ENCODE data around the gene DLG2. TPM values are rescaled to one million over a fixed set of nuclear protein-coding genes. Genes with fewer than 3 reads are reported as not detected.

Gene DLG2
- total and polyA plus RNA-seq, 2 donors (not counting 3 experiments of a cell fraction or from before 2014, with no cell fraction given), result 0.15 to 1.1 TPM

- FAIRE-seq (no peak), DNase-seq (ENCODE audit: low read depth, low spot score) (no peak)
- Histone ChIP-seq H3K4me1 (ENCODE audit: control insufficient read depth, extremely low read depth, insufficient read depth, low read length) (no peaks in the 10 kb centered on the region), H3K9me3 (replicated peaks; ENCODE audit: control insufficient read depth, insufficient read depth, low read length) (no peaks in the 10 kb centered on the region), H3K27ac (ENCODE audit: insufficient read depth, low read depth, low read length) (no peak overlapping the region), H3K9me1 (replicated peaks; ENCODE audit: control insufficient read depth, extremely low read depth, insufficient read depth, low read length) (no peaks in the 10 kb centered on the region), H3K4me3 (replicated peaks in 1 of 3; ENCODE audit: insufficient read depth in 1 of 3, low read depth in 1 of 3, low read length in 3 of 3) (no peak overlapping the region), H3K9ac (replicated peaks; ENCODE audit: extremely low read depth, insufficient read depth, low read length) (no peak overlapping the region), H3K79me2 (ENCODE audit: control insufficient read depth, insufficient read depth, low read length) (no peaks in the 10 kb centered on the region), H2AFZ (ENCODE audit: low read depth, low read length) (no peak overlapping the region), H3K36me3 (ENCODE audit: control insufficient read depth in 2 of 2, extremely low read depth in 1 of 2, insufficient read depth in 2 of 2, low read length in 2 of 2) (no peaks in the 10 kb centered on the region), H3K27me3 (ENCODE audit: control insufficient read depth in 2 of 2, insufficient read depth in 2 of 2, low read length in 2 of 2) (no peaks in the 10 kb centered on the region), H4K20me1 (replicated peaks; ENCODE audit: control insufficient read depth, extremely low read depth, insufficient read depth, low read length) (no peaks in the 10 kb centered on the region), H3K4me2 (ENCODE audit: insufficient read depth, low read length) (no peak overlapping the region)
- POLR2A ChIA-PET, result no interaction called here
- TF ChIP-seq EZH2 (IDR thresholded peaks at IDR 0.05; ENCODE audit: borderline replicate concordance, low read depth, low read length, severe bottlenecking) (no peak), MAX (IDR thresholded peaks at IDR 0.05; ENCODE audit: insufficient read depth, insufficient read length) (no peak), JUN (IDR thresholded peaks at IDR 0.05; ENCODE audit: borderline replicate concordance, insufficient read depth, insufficient read length, low read depth) (no peak), FOS (IDR thresholded peaks at IDR 0.05; ENCODE audit: borderline replicate concordance, insufficient read depth, low read length) (no peak), POLR2AphosphoS5 (IDR thresholded peaks at IDR 0.05; ENCODE audit: insufficient read depth, low read depth, low read length) (no peak), GATA2 (IDR thresholded peaks at IDR 0.05; ENCODE audit: insufficient read depth, insufficient read length, low read depth, low read length) (no peak), MYC (IDR thresholded peaks at IDR 0.05; ENCODE audit: low read depth, low read length) (no peak), POLR2A (IDR thresholded peaks at IDR 0.05; ENCODE audit: low read depth, low read length) (no peak)
- TF ChIP-seq, protein P1, sequence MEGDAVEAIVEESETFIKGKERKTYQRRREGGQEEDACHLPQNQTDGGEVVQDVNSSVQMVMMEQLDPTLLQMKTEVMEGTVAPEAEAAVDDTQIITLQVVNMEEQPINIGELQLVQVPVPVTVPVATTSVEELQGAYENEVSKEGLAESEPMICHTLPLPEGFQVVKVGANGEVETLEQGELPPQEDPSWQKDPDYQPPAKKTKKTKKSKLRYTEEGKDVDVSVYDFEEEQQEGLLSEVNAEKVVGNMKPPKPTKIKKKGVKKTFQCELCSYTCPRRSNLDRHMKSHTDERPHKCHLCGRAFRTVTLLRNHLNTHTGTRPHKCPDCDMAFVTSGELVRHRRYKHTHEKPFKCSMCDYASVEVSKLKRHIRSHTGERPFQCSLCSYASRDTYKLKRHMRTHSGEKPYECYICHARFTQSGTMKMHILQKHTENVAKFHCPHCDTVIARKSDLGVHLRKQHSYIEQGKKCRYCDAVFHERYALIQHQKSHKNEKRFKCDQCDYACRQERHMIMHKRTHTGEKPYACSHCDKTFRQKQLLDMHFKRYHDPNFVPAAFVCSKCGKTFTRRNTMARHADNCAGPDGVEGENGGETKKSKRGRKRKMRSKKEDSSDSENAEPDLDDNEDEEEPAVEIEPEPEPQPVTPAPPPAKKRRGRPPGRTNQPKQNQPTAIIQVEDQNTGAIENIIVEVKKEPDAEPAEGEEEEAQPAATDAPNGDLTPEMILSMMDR (IDR thresholded peaks at IDR 0.05; ENCODE audit: extremely low read depth in 1 of 2, insufficient read depth in 1 of 2, low read depth in 1 of 2, low read length in 2 of 2), result no peak
- dilution Hi-C loops (cut with MboI; ENCODE audit: extremely low pct_ligation_motif_present, low sequenced_read_pairs), result no loop called here
- CTCF ChIA-PET, result no interaction called here
- intact Hi-C loops (cut with micrococcal nuclease), result no loop called here
- no TSS peak for BruUV-seq (replicated peaks)
Measured at GRCh38 chr11:84833488-84834088, 793.6 kb downstream of the DLG2 start.
